Left renal cortex interstitium (tissue), 4 donors: Measurements from ENCODE around the gene DNAJC13. TPM values are rescaled to one million over a fixed set of nuclear protein-coding genes. Genes with fewer than 3 reads are reported as not detected.

Experiments
- DNase-seq, 4 donors: peaks; one replicate each; pipeline ENCODE4 v3.0.0-alpha.2; 2013; ENCODE audit warnings: low read depth in 4 of 4, low spot score in 2 of 4, missing footprints in 1 of 4
- polyA plus RNA-seq, 4 donors: library from polyadenylated mRNA; unstranded; fragments of 120-200 nt; gene quantifications; one replicate each; pipeline ENCODE4 v1.2.1, GENCODE V29; 2013; ENCODE audit not compliant: insufficient read length in 4 of 4

The DNAJC13 gene
- polyA plus RNA-seq, 4 donors: 41.7 to 61.0 (median 49.1) TPM

DNA sequence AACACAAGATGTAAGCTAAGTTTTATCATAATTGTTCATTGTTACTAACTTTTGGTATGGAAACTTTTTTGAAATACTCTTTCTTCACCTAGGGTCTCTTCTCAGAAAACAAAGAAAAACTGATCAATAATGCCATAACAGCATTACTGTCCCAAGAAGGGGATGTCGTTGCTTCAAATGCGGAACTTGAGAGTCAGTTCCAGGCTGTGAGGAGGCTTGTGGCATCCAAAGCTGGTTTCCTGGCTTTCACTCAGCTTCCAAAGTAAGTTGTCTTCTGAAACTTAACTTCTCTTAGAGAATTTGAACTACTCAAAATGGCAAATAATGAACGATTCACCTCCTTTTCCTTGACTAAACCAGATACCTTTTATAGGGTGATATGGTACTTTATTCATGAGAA lies 39.3 kb downstream of the DNAJC13 start:
- DNase-seq: no peak

DNA sequence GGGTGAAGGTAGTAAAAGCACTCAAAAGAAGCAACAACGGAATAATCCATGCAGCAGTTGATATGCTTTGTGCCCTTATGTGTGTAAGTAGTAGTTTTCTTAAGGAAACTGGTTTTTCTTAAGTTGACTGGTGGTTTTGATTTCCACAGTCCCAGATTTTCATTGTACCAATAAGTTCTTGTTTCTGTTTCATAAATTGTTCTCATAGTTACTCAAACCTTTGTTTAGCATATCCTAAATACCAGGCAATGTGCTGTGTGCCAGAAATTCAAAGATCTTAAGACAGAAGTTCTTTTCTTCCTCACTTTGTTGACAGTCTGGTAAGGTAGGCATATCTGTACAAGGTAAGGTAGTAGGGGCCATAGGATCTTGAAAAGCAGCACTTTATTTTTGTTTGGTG lies 40.0 kb downstream of the DNAJC13 start:
- no peak for DNase-seq

DNA sequence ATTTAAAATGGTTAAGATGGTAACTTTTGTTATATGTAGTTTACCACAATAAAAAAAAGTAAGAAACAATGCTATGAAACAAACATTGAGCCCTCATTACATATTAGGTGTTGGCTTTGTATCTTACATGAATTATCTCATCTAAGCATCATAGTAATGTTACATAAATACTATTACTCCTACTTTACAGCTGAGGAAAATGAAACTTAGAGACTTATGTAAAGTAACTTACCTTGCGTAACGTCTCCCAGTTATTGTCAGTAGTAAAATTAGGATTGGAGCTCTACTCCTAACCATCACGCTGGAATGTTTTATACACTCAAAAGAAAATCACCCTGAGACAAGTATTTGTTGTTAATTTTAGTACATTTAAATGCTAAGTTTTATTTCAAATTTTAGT lies 42.2 kb downstream of the DNAJC13 start:
- no peak for DNase-seq

DNA sequence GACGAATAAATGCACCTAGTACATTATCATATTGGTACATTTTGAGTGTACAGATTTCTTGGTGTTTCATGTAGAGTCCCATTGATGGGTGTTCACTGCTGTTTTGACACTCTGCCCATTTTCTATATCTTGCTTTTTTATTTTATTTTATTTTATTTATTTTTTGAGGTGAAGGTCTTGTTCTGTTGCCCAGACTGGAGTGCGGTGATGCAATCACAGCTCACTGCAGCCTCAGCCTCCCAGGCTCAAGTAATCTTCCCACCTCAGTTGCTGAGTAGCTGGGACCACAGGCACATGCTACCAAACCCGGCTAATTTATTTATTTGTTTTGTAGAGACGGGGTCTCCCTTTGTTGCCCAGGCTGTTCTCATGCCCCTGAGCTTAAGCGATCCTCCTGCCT lies 44.2 kb downstream of the DNAJC13 start:
- no peak for DNase-seq

DNA sequence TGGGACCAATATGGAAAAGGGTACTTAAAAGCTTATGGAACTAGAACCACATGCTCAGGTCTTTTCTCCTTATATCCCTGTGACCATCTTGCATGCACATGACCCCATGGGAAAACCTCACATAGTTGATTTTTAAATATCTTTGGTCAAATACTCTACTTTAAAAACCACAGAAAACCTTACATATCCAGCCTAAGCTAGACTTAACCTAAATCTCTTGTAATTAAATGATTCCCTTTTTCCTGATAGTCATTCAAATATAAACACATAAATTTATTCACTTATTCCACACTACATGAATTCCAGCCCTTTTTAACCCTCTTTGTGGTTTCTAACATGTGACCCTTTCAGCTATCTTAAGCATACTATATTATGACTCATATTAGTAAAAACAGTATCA lies 46.8 kb downstream of the DNAJC13 start:
- DNase-seq: no peak

DNA sequence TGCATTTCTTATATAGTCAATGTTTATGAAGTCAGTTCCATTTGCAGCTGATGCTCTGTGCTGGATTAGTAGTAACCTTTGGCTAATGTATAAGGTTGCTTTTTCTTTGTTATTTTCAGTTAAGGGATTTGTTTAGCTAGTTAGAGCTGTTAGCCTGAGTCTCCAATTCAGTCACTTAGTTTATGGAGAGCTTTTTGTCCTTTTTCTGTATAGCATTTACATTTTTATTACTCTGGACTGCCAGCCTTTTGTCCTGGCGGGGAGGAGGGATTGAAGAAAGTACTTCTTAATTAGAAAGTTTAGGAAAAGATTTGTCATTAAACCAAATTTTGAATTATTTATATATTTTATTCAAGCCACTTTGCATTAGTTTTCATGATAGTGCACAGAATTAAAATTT lies 52.0 kb downstream of the DNAJC13 start:
- DNase-seq: no peak

DNA sequence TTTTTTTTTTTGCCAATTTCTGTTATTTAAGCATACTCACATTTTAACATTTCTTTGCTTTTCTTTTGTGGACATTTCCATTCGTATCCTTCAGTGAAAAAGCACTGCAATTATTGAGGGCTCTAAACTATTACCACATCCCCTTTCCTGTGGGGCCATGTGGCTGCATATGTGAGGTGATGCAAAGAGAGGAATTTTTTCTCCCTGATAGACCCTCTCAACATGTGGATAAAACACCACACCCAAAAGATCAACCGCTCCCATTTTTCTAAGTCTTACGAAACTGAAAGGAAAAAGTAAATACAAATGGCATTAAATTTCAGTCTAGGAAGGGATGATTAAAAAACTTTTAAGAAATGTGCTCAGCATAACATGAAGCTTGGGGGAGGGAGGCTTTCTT lies 68.8 kb downstream of the DNAJC13 start:
- no peak for DNase-seq

DNA sequence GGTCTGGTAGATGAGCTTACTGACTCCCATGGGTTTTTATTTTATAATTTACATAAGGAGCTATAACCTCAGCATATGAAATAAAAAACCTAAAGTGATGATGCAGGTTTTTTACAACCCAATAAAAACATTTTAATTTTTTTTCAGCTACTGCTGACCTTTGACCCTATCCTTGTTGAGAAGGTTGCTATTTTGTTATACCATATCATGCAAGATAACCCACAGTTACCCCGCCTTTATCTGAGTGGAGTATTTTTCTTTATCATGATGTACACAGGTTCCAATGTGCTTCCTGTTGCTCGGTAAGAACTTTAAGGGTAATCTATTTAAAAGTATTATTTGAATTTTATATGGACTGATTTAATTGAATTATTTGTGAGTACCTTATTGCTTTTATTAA lies 70.8 kb downstream of the DNAJC13 start:
- no peak for DNase-seq

DNA sequence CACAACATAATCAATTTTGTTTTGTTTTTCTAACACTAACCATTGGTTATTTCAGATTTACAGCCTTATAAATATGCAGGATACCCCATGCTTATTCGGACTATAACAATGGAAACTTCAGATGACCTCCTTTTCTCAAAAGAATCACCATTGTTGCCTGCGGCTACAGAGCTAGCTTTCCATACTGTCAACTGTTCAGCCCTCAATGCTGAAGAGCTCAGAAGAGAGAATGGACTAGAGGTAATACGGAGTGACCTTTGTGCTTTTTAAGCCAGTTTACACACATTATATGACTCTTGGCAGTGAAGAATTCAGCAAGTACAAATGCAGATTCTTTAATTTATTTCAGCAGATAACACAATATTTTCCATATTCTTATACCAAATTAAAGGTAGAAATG lies 81.8 kb downstream of the DNAJC13 start:
- DNase-seq: no peak

DNA sequence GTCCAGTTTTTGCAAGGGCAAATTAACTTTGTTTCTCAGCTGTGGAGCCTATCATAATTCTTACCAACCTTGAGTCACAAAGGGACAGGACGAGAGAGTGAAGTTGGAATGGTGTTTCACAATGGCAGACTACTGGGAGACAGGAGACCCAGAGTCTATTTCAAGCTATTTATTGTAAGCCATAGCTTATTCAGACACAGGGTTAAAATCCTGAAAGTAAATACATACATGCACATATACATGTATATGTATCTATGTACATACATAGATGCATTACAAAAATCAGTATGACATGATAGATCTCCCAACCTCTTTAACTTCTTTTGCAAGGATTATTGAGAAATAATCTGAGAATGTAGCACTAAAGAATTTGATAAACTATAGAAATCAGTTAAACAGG lies 86.3 kb downstream of the DNAJC13 start:
- DNase-seq: no peak

DNA sequence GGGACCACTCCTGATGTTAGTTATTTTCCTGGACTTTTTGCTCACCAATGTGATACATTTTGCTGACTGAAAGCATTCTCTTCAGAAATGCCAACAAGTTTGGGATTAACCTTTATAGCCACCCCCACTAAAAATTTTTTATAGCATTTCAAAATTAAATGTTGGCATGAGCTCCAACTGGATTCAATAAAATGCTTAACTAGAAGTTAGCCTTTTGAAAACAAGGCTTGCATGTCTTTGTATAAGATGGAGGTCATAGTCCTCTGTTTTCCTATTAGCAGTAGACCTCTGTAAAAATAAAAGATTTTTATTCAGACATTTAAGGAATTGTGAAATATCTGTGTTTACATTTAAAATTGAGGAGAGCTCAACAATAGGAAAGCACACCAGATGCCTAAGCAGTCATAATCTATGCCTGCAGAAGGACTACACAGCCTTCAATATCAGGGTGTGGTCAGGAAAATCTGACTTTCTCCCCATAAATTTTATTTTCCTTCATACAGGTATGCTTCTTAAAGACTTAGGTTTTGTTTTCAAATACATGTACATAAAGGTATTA lies 87.2 kb downstream of the DNAJC13 start:
- no peak for DNase-seq

DNA sequence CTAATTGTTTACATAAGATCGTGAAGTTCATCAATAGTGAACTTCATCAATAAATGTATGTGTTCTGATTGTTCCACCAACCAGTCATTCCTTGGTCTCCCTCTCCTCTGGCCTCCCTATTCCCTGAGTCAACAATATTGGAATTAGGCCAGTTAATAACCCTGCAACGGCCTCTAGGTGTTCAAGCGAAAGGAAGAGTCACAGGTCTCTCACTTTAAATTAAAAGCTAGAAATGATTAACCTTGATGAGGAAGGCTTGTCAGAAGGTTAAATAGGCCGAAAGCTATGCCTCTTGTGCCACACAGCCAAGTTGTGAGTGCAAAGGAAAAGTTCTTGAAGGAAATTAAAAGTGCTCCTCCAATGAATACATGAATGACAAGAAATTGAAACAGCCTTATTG lies 90.4 kb downstream of the DNAJC13 start:
- peak in 1 of 4 donors; percentile 3 for DNase-seq

DNA sequence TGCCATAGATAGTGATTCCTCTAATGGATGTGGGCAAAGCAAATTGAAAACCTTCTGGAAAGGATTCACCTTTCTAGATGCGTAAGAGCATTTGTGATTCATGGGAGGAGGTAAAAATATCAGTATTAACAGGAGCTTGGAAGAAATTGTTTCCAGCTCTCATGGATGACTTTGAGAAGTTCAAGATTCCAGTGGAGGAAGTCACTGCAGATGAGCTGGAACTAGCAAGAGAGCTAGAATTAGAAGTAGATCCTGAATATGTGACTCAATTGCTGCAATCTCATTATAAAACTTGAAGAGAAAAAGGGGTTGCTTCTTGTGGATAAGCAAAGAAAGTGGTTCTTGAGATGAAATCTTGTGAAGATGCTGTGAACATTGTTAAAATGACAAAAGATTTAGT lies 91.8 kb downstream of the DNAJC13 start:
- no peak for DNase-seq

DNA sequence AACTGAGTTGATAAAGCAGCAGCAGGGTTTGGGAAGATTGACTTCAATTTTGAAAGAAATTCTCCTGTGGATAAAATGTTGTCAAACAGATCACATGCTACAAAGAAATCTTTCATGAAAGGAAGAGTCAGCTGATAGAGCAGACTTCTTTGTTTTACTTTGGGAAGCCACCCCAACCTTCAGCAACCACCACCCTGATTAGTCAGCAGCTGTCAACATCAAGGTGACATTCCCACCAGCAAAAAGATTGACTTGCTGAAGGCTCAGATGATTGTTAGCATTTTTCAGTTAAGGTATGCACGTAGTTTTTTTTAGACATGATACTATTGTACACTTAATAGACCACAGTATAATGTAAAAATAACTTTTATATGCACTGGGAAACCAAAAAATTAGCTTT lies 92.2 kb downstream of the DNAJC13 start:
- no peak for DNase-seq

DNA sequence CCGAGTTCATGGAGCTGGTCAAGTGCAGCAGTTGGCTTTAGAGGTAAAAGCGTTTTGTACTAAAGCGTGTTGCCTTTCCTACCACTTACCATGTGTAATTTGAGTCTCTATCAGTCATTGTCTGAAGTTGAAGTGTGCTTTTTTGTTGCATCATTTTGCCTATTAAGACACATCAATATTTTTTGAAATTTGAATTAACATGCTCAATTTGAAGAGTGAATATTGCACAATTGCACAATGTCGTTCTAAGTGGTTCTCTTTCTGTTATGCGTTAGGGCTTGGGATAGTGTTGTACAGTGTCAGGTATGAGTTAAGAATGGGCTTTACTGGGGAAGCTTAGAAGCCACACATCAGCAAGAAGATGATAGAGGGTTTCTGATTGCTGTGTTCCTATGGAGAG lies 95.8 kb downstream of the DNAJC13 start:
- no peak for DNase-seq

DNA sequence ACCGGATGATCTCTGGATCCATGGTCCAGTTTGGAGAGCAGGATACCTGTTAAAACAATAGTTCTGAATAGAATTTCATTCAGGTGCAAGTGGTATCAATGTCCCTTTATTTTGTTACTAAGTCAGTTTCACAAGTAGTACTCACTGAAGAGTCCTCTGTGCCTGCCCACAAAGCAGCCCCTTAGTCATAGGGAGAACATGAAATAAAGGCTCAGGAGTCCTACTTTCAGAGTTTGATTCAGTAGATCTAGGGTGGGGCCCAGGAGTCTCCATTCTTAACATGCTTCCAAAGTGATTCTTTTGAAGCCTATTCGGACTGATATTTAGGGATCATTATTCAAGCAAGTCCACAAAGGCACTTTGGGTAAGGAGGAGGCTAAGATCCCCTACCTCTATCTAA lies 100.0 kb downstream of the DNAJC13 start:
- DNase-seq: no peak

DNA sequence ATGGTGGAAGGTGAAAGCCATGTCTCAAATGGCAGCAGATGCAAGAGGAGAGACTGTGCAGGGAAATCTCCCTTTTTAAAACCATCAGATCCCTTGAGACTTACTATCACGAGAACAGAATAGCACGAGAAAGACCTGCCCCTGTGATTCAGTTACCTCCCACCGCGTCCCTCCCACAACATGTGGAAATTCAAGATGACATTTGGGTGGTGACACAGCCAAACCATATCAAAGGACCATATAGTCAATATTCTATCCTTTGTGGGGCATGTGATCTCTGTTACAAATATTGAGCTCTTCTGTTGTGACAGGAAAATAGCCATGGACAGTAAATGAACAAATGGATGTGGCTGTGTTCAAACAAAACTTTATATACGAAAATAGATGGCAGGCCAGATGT lies 102.6 kb downstream of the DNAJC13 start:
- no peak for DNase-seq

DNA sequence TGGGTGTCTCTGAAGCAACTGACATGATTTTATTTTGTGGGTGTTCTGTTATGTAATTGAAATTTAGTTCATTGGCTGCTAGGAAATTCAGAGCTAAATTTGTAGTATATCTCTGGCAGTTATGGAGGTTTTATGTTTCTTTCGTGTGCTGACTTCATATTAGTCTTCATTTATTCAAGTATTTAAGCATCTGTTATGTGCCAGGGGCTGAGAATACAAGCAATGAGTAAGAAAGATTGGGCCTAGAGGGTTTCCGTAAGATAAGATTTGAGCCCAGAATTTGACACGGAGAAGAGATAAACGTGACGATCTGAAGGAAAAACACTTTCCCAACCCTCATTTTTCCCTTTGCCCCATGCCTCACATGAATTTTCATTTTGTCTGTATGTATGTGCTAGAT lies 104.6 kb downstream of the DNAJC13 start:
- no peak for DNase-seq

DNA sequence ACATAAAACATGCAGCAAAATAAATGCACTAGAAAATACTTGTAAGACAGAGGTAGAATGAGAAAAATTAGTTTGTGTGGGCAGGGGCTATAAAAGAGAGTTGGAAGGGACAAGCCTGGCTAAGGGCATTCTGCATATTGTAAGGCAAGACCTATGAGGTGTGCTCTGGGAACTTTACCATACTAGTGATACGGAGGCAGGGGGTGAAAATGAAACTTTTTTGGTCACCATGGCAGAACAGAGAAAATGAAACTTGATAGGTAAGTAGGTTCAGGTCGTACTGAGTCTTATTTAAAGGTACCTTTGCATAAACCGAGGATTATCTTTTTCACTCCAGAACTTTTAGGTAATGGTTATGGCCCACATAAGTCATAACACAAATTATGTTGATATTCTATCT lies 105.1 kb downstream of the DNAJC13 start:
- DNase-seq: no peak

DNA sequence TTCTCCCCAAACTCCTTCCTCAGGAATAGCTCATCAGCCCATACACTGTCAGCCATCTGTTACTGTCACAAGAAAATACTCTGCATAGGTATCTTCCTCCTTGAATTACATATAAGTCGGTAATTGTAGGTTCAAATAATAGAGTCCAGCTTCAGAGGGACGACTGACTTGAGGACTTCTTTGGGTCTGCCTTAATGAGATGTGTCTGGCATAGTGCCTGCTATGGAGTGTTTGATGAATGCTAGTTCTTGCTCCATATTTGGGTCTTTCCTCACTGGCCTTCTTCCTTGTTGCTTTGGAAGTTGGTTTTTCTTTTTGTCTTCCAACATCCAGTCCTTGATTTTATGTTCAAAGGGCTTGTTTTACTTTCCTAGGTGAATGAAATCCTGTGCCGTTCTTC lies 113.3 kb downstream of the DNAJC13 start:
- no peak for DNase-seq

DNA sequence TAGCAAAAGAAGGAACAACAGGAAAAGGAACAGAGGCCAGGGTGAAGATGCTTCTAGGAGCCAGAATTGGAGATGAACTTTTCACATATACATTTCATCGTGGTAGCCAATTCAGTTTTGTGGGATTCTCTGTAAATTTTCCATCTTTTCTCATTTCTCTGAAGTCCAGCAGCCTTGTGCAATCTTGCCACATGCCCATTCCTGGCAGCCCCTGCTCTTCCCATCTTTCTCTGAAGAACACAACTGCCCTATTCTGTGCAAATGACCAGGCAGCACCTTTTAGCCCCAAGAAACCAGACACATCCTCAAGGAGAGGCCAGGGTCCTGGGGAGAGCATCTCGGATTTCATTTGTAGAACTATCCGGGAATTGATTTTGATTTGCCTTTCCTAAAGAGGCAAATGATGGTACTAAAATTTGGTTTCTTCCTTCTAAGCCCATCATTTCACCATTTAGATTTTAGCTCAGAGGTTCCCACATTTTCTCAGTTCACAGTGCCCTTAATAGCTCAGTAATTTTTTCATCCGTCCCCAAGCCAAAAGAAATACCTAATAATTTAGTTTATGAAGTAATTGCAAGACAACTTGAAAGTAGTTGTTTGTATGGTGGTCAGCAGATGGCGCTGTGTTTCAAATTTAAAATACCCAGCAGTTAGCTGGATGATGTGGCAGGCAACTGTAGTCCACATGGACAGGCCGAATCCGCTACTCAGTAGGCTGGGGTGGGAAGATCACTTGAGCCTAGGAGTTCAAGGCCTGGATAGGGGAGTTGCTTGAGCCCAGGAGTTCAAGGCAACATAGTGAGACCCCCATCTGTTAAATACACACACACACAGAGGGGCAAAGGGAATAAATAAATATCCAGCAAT lies 118.5 kb downstream of the DNAJC13 start:
- DNase-seq: peak in 3 of 4 donors; percentile 18 to 38 (median 26)

DNA sequence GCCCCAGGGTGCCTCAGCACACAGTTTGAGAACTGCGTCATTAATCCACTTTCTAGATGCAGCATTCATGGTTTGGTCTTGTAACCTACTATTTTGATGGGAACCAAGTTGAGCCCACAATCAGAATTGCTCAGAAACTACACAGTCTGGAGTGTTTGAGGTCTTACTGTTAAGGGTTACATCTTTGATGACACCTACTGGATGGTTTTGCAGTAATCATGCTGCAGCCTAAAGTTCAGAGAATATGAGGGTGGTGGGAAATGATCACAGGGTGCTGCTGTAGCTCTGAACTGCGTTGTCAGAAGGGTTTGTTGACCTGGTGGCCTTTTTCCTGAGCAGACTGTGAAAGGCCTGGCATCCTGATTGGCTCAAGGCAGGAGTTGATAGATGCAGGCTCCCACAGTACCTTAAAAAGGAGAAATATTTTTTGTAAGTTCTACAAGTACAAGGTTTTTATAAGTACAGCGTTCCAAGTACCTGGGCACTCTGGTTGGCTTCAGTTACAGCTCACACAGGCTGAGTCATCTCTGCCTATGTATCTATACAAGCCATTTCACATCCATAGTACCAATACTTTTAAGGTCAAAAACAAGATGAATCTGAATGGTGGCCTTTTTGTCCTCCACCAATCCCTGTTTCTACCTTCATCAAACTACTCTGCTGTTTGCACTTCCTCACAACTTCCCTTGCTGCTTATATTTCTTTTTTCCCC lies 119.3 kb downstream of the DNAJC13 start:
- no peak for DNase-seq
